ENCODE data around the gene APLF. TPM values are rescaled to one million over a fixed set of nuclear protein-coding genes. Genes with fewer than 3 reads are reported as not detected.

The APLF gene
- total RNA-seq, 2 donors from 2014 or later: 8.7 to 9.7 TPM

- H3K9me3 ChIP-seq (ENCODE audit: control insufficient read depth, low read length): no peaks in the 10 kb centered on the region
- DNase-seq: no peak
- Mint-ChIP-seq H3K4me3 (no peak overlapping the region), H3K9me3 (no peaks in the 10 kb centered on the region), H3K27me3 (ENCODE audit: insufficient read depth) (no peaks in the 10 kb centered on the region), H3K27ac (no peak overlapping the region), H3K36me3 (ENCODE audit: low read depth) (peaks cover 8% of the 10 kb centered on the region), H3K4me1 (no peaks in the 10 kb centered on the region)
- no peak overlapping the region for H3K9ac ChIP-seq (ENCODE audit: extremely low read depth, low read length, poor library complexity, severe bottlenecking)
- H3K27ac ChIP-seq (ENCODE audit: low read depth, low read length): no peak overlapping the region
- H3K4me3 ChIP-seq (ENCODE audit: low read length): no peak overlapping the region
- no peaks in the 10 kb centered on the region for H3K27me3 ChIP-seq (ENCODE audit: control insufficient read depth, insufficient read depth, low read length, poor library complexity, severe bottlenecking)
- 97 to 100% methylated on average over 1 to 3 of the region's 3 CpGs for WGBS, 2 experiments (ENCODE audit: insufficient coverage in 1 of 2, insufficient read length in 1 of 2)
- H3K36me3 ChIP-seq (ENCODE audit: control insufficient read depth, insufficient read depth, low read length): peaks cover 4% of the 10 kb centered on the region
- no peak for TF ChIP-seq CTCF (conservative IDR thresholded peaks at IDR 0.05)
- H3K4me1 ChIP-seq (ENCODE audit: control insufficient read depth, insufficient read depth, low read length): no peaks in the 10 kb centered on the region
Observed at GRCh38 chr2:68579689-68580088, 112.3 kb downstream of the APLF start.

DNA sequence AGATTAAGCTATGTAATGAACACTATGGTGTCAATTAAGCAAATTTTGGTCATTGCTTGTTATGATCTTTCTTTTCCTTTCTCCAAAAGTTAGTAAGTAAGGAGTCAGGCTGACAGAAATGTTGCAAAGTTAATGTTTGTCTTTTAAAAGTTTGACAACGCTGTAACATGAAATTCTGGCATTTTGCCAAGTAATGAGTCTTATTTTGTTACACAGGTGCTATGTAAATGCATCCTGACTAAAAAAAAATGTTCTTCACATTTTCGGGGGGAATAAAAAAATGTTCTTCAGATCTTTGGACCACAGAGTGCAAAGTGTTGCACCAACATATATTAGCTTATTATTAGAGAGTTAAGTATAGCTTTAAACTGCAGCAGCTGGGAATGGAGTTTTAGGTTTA is 121.2 kb downstream of the APLF start:
- Histone ChIP-seq H3K9me3 (ENCODE audit: control insufficient read depth, low read length) (no peaks in the 10 kb centered on the region), H3K4me3 (ENCODE audit: low read length) (no peak overlapping the region), H3K27ac (ENCODE audit: low read depth, low read length) (no peak overlapping the region), H3K27me3 (ENCODE audit: control insufficient read depth, insufficient read depth, low read length, poor library complexity, severe bottlenecking) (no peaks in the 10 kb centered on the region), H3K4me1 (ENCODE audit: control insufficient read depth, insufficient read depth, low read length) (peaks cover 5% of the 10 kb centered on the region), H3K36me3 (ENCODE audit: control insufficient read depth, insufficient read depth, low read length) (no peaks in the 10 kb centered on the region), H3K9ac (ENCODE audit: extremely low read depth, low read length, poor library complexity, severe bottlenecking) (no peak overlapping the region)
- Mint-ChIP-seq H3K4me1 (peaks cover 22% of the 10 kb centered on the region), H3K36me3 (ENCODE audit: low read depth) (peaks cover 8% of the 10 kb centered on the region), H3K27me3 (ENCODE audit: insufficient read depth) (no peaks in the 10 kb centered on the region), H3K4me3 (no peak overlapping the region), H3K9me3 (no peaks in the 10 kb centered on the region), H3K27ac (no peak overlapping the region)
- WGBS, 2 experiments (ENCODE audit: insufficient coverage in 1 of 2, insufficient read length in 1 of 2): 91 to 94% methylated on average over 1 to 2 of the region's 2 CpGs
- DNase-seq: no peak
- TF ChIP-seq CTCF (conservative IDR thresholded peaks at IDR 0.05): no peak

GRCh38 chr2:68589963-68590362 is 122.6 kb downstream of the APLF start:
- H3K27ac ChIP-seq (ENCODE audit: low read depth, low read length): no peak overlapping the region
- no peak for DNase-seq
- H3K36me3 Mint-ChIP-seq (ENCODE audit: low read depth): peaks cover 8% of the 10 kb centered on the region
- no peak for TF ChIP-seq CTCF (conservative IDR thresholded peaks at IDR 0.05)
- peaks cover 22% of the 10 kb centered on the region for H3K4me1 Mint-ChIP-seq
- no peaks in the 10 kb centered on the region for H3K36me3 ChIP-seq (ENCODE audit: control insufficient read depth, insufficient read depth, low read length)
- WGBS, 2 experiments (ENCODE audit: insufficient coverage in 1 of 2, insufficient read length in 1 of 2): 90 to 100% methylated on average over 1 of the region's 1 CpG
- no peaks in the 10 kb centered on the region for H3K27me3 Mint-ChIP-seq (ENCODE audit: insufficient read depth)
- H3K9me3 ChIP-seq (ENCODE audit: control insufficient read depth, low read length): no peaks in the 10 kb centered on the region
- H3K27me3 ChIP-seq (ENCODE audit: control insufficient read depth, insufficient read depth, low read length, poor library complexity, severe bottlenecking): no peaks in the 10 kb centered on the region
- H3K4me3 Mint-ChIP-seq: no peak overlapping the region
- H3K9ac ChIP-seq (ENCODE audit: extremely low read depth, low read length, poor library complexity, severe bottlenecking): no peak overlapping the region
- peaks cover 5% of the 10 kb centered on the region for H3K4me1 ChIP-seq (ENCODE audit: control insufficient read depth, insufficient read depth, low read length)
- H3K4me3 ChIP-seq (ENCODE audit: low read length): no peak overlapping the region
- no peaks in the 10 kb centered on the region for H3K9me3 Mint-ChIP-seq
- no peak overlapping the region for H3K27ac Mint-ChIP-seq

All from endodermal cell (in vitro differentiated cells).